GM04504 (cell line): ENCODE measurements around the gene MYH10.
A peak's percentile ranks its signal among the peaks of the same experiment; 100 is the strongest.

ENCODE experiments used
- DNase-seq: peaks from one replicate; pipeline ENCODE4 v3.0.0-alpha.2; 2012; ENCODE audit warnings: low read depth

Gene MYH10

DNA sequence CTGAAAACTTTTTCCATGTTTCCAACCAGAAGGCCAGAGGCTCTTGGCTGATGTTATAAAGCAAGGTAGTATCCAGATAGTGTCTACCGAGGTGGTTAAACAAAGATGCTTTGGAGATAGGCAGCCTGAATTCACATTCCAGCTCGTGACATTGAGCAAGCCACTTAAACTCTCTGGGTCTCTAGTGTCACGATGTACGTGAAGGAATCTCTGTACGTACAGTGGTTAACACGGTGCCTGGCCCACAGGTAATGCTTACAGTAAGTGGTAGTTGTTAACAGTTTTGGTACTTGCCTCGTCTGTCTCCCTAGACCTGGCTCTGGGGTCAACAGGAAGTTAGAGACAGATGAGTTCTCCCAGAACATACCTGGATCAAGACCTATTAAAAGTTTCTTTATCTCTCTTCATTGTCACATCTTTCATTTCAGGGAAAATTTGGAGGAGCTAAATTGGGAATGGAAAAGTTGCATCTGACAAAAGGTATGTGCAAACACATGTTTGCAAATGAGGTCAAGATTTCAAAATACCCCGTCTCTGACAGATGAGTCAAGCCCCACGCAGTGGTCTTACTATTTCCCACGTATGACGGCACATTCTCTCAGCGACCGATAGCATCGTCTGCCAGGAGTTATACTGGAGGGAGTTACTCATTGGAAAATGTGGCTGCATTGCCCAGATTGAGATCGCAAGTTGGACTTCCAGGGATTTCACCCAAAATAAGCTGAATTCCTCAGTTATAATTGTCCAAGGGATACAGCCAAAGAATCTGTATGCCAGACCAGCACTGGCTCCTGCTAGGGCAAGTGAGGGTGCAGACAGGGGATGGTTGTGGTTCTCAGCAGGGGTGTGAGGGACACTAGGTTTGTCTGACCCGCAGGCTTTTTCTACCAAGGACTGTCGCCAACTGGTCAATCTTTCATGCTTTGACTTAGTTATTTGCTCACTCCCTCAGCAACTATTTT, 18.9 kb upstream of the MYH10 start:
- DNase-seq = peak; percentile 92

DNA sequence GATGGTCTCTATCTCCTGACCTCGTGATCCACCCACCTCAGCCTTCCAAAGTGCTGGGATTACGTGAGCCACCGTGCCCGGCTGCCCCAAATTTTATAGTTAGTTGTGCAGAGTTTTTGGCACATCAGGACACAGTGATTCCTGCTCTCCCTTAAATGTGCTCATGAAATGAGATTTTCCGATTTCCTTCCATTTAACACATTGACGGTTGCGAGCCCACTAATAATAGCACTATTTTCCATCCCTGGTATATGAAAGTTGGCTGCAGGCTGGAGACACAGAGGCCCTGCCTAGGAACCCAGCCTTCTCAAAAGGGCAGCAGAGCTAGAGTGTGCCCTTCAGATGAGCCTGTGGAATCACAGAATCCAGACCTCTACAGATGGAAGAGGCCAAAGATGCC, 17.4 kb upstream of the MYH10 start:
- DNase-seq = no peak

DNA sequence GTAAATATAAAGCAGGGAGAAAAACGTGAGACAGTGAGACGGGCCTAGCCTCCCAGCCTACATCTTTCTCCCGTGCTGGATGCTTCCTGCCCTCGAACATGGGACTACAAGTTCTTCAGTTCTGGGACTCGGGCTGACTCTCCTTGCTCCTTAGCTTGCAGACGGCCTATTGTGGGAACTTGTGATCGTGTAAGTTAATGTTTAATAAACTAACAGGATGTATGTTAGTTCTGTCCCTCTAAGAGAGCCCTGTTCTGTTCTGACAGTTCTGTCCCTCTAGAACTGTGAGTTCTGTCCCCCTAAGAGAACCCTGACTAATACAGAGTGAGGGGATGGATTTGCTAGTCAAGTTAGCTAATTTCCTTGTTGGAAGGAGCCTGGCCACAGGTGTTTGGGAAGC, 16.7 kb upstream of the MYH10 start:
- no peak for DNase-seq

DNA sequence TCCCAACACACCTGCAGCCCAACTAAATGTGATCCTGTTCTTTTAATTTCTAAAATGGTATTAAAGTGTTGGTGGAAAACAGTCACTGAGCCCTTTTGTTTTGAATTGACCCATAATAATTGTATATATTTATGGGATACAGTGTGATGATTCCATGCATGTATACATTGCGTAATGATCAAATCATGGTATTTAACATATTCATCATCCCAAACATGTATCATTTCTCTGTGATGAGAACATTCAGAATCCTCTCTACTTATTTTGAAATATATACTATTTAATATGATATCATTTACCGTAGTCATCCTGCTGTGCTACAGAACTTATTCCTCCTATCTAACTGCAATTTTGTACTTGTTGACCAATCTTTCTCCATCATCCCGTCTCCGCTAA, 14.0 kb upstream of the MYH10 start:
- DNase-seq = no peak

DNA sequence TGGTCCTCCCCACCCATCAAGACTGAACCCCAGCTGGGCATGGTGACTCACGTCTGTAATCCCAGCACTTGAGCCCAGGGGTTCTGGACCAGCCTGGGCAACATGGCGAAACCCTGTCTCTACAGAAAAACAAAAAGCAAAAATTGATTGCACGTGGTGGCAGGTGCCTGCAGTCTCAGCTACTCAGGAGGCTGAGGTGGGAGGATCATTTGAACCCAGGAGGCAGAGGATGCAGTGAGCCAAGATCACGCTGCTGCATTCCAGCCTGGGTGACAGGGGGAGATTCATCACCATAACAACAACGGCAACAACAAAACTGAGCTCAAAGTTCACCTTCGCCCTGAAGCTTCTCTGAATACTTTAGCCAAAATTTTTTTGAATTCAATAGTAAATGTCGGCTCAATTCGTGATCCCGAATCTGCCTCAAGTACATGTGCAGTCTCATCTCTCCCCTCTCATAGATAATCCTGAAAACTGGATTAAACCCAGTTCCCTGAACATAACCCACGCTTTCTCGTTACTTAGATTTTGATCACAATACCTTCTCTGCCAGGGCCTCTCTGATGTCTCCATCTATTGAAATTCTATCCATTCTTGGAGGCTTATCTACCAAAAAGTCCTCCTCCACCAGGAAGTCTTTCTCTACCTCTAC, 13.5 kb upstream of the MYH10 start:
- no peak for DNase-seq

DNA sequence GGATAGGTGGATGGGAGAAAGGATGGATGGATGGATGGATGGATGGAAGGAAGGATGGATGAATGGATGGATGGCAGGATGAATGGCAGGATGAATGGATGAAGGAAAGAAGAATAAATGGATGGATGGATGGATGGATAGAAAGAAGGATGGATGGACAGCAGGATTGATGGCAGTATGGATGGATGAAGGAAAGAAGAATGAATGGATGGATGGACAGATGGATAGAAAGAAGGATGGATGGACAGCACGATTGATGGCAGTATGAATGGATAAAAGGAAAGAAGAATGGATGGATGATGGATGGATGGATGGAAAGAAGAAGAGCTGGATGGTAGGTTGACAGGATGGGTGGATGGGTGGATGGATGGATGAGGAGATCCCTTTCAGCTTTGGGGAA, 9.2 kb upstream of the MYH10 start:
- no peak for DNase-seq

DNA sequence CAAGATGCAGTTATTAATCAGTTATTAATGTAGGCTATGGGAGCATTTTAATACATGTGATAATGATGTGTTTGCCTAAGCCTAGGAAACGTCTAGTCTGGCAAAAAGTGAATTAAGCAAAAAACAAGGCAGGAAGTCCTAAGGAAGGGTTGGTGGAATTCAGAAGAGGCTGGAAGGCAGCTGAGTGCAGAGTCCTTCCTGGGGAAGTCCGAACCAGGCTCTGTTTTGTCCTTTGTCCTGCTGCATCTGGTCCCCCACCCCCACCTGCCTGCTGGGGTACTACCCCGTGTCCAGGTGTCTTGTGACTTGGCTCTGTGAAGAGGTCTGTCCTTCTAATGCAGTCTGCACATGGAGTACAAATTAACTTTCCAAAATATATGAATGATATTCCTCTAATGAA, 1.5 kb upstream of the MYH10 start:
- DNase-seq = no peak

DNA sequence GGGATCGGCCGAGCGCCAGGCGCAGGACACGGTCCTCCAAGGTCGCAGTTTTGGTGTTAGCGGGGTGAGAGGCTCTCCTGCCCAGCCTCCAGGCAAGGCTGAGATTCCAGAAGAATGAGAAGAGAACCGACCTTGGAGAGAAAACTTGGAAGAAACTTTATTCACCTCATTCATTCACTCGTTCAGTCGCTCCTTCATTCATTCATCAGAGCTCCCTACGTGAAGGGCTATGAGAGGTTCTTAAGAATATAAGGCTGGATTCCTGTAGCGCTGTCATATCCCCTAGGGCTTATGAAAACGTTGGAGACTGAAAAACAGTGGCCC, 991 bp upstream of the MYH10 start:
- DNase-seq = no peak

DNA sequence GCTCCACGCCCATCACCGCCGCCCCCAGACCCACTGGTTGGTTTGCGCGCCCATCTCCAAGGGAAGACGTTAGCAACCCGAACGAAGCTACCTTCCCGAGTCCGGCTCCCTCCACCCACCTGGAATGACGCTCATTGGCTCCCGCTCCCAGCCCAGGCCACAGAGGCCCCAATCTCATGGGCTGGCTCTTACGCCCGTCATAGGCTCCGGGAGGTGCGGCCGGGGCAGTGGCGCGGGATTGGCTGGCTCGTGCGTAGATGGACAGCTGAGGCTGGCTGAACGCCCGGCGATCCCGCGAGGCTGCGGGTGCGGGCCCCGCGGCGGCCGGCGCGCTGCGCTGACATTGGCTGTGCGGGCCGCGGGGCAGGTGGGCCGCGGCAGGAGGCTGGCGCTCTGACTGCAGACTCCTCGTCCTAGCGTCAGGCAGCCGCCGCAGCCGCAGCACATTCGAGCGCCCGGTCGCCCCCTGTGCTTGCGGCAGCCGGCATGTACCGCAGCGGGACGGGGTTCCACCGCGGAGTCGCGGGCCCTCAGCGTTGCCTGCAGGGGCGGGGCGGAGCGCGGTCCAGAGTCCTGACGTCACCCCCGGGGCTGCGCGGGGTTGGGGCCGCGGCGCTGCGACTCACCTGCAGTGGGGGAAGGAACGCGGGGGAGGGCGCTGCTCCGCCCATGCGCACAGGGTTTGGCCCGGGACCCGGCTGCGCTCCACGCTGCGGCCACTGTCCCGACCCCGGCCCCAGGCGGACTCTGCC, 453 bp upstream of the MYH10 start:
- DNase-seq = peak; percentile 99

DNA sequence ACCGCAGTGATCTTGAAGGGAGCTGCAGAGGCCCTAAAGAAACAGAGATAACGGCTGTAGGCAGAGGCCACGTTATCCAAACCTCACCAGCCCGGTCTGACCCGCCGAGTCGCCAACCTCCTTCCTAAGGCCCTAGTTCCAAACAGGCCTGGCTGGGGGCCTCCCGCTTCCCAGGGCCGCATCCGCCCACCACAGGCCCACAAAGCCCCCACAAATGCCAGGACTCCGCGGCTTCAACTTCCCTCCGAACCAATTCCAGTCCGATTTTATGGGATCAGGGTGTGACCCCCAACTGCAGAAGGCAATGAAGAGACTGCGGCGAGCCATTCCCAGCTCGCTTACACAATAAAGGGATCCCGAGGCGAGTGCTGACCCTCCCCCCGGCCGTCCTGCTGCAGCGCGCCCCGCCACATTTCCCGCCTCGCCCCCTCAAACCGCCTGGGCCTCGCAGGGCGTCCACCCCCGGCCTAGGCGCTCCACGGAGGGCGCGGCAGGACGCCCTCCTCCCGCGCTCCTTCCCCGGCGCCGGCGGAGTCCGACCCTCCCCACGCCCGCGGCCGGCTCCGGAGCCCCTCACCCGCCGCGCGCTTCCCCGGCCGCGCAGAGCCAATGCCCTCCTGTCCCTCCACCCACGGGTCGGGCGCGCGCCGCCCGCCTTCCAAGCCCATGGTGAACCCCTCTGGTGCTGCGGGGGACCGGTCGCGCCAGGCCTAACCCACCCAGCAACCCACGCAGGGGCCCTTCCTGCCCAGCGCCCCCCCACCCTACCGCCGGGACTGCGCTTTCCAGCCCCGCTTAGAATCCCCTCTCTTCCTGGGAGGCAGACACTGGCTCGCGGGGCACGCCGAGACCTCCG, 926 bp downstream of the MYH10 start:
- no peak for DNase-seq

DNA sequence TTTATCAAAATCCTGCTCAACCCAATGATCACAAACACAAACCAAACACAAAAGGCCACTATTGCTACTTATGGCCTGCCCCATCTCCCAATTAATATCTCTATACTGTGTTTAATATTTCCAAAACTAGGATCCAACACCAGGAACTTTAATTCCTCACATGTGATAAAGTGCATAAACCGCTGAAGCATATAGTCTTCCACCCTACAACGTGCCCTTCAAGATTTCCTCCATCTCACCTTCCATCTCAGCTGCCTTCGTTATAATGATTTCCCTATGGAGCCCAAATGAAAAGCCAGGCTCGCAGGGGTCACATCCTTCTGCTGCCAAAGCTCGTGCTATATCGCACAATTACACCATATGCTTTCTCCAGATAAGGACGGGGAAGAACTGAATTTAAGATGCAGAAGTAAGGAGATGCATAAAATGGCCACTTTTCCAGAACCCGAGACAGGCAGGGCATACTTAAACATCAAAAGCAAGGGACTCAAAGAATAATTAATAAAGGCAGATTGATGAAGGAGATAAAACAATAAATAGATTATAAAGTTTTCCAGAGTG, 1.8 kb downstream of the MYH10 start:
- DNase-seq = no peak

DNA sequence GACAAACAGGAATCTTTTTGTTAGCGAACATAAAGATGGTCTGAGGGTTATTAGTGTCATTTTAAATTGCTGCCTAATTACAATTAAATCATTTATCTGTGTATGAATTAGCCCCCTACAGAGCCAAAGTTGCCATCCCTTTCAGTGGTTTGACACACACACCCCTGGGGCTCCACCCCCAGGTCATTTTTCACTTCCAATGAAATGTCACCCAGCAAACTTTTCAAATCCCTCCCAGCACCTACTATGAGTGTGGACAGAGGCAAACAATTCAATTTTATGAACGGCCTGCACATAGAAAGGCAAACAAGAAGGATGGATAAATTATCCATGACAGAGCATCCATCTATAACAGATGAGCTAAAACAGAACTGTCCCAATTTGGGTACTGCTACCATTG, 2.4 kb downstream of the MYH10 start:
- DNase-seq = no peak

DNA sequence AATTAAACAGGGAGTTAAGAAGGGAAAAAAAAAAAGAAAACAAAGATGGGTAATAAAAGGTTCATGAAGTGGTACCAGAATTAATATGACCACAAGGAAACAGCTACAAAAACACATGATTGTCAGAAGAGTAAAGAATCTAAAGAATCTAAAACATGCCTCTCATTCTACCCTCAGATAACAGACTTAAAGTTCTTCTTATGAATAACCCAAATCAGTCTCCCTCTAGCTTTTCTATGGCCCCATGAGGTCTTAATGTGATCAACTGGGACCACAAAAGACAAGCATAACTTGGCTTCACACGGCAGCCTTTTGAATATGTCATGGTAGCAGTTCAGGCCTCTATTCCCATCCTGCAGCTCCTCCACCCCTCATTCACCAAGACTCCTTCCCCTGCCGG, 6.9 kb downstream of the MYH10 start:
- no peak for DNase-seq

DNA sequence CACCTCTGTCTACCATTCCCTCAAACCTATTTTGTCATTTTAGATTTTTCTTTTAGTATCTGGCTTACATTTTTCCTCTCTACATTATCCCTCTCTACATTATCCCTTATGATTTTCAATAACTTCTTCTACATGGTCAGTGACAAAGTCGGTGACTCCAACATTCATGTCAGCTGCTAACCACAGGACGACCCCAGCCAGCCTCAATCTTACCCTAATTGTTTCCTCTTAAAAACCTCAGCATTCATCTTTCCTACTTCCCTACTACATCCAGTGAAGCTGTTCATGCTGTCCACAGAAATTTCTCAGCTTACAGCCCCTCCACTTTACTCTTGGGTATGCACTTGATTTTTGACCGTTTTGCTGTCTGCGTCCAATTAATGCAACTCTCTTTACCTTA, 8.3 kb downstream of the MYH10 start:
- DNase-seq = no peak

DNA sequence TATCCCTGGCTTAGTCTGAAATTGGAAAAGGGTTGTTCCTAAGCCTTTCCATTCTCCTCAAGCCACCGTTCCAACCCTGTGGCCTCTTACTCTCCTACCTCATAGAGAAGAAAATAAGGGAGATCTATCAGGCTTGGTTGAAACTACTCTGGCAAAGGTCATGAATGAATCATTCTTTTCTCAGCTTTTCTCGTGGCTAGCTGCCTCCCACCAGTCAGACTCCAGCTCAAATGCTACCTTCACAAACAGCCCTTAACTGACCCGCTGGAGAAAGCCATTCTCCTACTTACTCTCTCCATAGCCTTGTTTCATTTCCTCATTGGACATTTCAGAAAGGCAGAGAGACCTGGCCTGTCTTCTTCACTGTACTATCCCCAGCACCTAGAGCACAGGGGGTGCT, 8.9 kb downstream of the MYH10 start:
- no peak for DNase-seq

DNA sequence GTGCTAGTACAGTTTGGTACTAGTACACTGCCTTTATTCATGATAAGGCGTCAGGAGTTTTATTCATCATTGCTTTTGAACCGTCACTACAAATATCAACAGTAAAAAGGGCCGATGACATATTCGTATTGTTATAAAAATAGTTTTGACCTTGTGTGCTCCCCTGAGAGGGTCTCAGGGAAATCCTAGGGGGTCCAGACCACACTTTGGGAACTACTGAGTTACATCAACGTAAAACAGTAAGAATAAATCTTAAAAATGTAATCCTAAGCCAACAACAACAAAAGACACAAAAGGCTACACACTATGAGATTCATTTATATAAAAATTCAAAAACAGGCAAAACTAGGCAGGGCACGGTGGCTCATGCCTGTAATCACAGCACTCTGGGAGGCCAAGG, 11.2 kb downstream of the MYH10 start:
- DNase-seq = no peak

DNA sequence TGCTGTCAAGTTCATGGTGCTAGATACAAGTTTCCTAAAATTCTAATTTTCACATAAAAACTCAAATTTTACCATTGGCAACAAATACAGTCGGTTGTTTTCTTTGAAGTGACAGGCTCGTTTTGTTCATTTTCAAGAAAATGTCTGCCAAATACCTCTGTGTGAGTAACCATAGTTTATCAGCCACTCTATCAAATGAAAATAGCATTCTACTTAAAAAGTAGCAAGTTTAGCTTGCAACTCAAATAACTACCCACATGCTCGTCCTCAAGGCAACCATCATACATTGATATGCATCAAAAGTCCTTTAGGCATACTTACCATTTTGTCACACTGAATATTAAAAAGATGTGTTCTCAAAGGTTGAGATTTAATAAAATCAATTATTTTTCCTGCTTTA, 11.7 kb downstream of the MYH10 start:
- DNase-seq = no peak

DNA sequence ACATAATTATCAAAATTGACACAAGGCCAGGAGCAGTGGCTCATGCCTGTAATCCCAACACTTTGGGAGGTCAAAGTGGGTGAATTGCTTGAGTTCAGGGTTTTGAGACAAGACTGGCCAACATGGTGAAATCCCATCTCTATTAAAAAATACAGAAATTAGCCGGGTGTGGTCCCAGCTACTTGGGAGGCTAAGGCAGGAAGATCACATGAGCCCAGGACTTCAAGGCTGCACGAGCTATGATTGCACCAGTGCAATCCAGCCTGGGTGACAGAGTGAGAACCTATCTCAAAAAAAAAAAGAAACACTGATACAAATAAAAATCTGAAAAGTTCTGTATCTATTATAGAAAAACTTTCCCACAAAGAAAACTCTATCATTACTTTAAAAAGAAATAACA, 15.5 kb downstream of the MYH10 start:
- DNase-seq = no peak

DNA sequence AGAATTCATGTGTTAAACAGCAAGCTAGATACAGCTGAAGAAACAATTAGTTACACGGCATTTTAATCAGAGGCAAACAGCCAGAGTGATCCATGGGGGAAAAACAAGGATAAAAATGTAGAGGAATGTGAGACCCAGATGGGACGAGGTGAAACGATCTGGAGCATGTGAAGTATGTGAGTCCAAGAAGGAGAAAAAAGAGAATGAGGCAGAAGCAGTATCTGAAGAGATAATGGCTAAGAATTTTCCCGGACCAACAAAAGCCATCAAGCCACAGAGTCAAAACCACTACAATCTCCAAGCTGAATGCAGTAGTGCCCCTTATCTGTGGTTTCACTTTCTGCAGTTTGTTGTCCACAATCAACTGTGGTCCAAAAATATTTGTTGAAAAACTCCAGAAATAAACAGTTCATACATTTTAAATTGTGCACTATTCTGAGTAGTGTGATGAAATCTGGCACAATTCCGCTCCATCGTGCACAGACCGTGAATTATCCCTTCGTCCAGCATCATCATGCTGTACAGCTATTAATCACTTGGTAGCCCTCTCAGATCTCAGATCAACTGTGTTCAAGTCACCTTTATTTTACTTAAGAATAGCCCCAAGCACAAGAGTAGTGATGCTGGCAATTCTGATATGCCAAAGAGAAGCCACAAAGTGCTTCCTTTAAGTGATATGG, 18.8 kb downstream of the MYH10 start:
- DNase-seq = no peak

DNA sequence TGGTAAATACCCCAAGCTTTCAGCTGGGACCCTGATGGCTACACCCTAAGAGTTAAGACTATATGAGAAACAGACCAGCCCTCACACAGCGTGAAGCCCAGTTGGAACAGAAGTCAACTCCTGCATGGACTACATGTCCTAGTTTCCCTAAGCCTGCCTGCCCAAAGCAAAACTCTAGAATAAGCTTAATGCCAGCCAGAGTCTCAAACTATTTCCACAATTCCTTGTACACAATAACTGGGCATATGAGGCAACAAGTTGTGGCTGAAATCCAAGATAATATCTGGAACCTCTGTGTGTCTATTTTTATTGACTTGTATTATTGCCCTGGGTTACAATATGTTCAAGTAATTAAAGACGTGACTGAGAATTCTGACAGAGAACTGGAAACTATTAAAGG, 19.4 kb downstream of the MYH10 start:
- peak; percentile 48 for DNase-seq

DNA sequence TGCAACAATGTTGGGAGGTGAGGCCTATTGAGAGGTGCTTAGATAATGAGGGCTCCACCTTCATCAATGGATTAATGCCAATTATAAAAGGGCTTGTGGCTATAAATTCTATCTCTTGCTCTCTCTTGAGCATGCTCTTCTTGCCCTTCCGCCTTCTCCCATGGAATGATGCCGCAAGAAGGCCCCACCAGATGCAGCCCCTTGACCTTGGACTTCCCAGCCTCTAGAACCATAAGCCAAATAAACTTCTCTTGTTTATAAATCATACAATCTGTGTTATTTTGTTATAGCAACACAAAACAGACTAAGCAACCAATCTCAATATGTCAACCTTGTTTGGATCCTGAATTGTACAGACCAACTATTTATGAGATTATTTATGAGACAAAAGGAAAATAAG, 20.0 kb downstream of the MYH10 start:
- no peak for DNase-seq
